Effector memory CD8-positive, alpha-beta T cell (primary cell): Measurements from ENCODE around the gene REPIN1.

Experiments
- ATAC-seq: fragments of 150-1000 bp; cut with Tn5 transposase; replicated peaks from 2 replicates; pipeline ENCODE4 v1.10.0; 2021; ENCODE audit warnings: mild to moderate bottlenecking, moderate library complexity
- DNase-seq, 3 experiments: peaks; one replicate each; pipeline ENCODE4 v3.0.0; 2021
- H3K27ac Mint-ChIP-seq, 2 donors: one replicate each; pipeline ENCODE4 v1.8.0; 2022; ENCODE audit warnings: mild to moderate bottlenecking in 2 of 2, mixed read lengths in 2 of 2, moderate library complexity in 2 of 2
- H3K27me3 Mint-ChIP-seq, 2 donors: one replicate each; pipeline ENCODE4 v1.8.0; 2022; ENCODE audit warnings: mixed read lengths in 2 of 2
- H3K36me3 Mint-ChIP-seq: one replicate; pipeline ENCODE4 v1.8.0; 2022; ENCODE audit warnings: mild to moderate bottlenecking, moderate library complexity, mixed read lengths; ENCODE audit not compliant: insufficient read depth
- H3K4me1 Mint-ChIP-seq, 2 donors: one replicate each; pipeline ENCODE4 v1.8.0; 2022; ENCODE audit warnings: low read depth in 2 of 2, mixed read lengths in 2 of 2
- H3K4me3 Mint-ChIP-seq, 2 donors: one replicate each; pipeline ENCODE4 v1.8.0; 2022; ENCODE audit warnings: mild to moderate bottlenecking in 2 of 2, mixed read lengths in 2 of 2, moderate library complexity in 2 of 2
- H3K9me3 Mint-ChIP-seq, 2 donors: one replicate each; pipeline ENCODE4 v1.8.0; 2022; ENCODE audit warnings: mixed read lengths in 2 of 2

Gene REPIN1

DNA sequence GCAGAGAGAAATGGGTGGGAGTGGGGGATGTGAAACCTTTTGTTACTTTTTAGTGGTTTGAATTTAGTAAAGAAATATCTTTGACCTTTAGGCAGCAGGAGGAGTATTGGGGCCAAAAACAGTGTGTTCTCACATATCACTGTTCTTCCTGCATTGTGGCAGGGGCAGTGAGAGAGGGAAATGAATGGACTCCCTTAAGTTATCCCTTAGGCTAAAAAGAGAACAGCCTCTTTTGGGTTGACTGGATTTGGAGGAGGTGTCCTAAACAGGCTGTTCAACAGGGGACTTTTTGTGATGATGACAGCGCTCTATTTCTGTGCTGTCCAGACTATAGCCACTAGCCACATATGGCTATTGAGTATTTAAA is 32.8 kb downstream of the REPIN1 start:
- DNase-seq (no peak), ATAC-seq (no peak)
- Mint-ChIP-seq H3K27ac (peak overlapping the region in 1 of 2 donors; percentile 51), H3K36me3 (peaks cover 16% of the 10 kb centered on the region), H3K27me3 (no peaks in the 10 kb centered on the region), H3K4me3 (no peak overlapping the region), H3K9me3 (no peaks in the 10 kb centered on the region), H3K4me1 (peaks cover 20 to 21% of the 10 kb centered on the region in 2 donors)

DNA sequence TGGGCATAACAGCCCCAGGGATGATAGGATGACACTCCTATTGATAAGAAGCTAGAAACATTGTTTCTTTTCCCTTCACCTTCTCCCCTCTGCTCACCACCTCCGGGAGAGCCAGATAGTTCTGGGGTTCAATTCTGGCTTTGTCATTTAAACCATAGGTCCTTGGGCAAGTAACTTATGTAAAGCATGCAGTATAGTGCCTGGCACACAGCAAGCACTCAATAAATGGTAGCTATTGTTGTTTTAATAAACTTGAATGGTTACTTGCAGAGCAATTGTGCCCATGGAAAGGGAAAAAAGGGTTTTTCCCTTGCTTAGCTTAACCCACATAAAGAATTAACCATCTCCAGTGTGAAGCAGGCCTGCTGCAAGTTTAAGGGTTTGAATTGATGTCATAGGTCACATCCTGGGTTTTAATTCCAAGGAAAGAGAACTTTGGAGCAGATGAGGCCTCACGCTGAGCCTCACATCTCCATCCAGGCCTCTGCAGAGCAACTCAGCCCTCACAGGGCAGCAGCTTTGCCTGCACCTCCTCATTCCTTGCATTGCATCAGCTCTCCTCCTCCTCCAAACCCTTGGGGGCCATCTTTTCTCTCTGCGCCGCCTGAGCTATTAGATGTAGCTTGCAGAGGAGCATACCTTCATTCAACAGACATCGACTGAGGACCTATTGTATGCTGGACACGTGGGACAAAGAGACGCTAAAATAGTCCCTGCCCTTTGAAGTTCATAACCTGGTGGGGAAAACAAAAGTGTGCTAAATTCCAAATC is 33.4 kb downstream of the REPIN1 start:
- H3K4me1 Mint-ChIP-seq = peaks cover 24 to 26% of the 10 kb centered on the region in 2 donors
- H3K4me3 Mint-ChIP-seq = peak overlapping the region in 1 of 2 donors; percentile 38
- peak overlapping the region in 1 of 2 donors; percentile 67 for H3K27ac Mint-ChIP-seq
- DNase-seq = no peak
- no peaks in the 10 kb centered on the region for H3K27me3 Mint-ChIP-seq
- H3K36me3 Mint-ChIP-seq = peaks cover 16% of the 10 kb centered on the region
- H3K9me3 Mint-ChIP-seq = no peaks in the 10 kb centered on the region
- ATAC-seq = no peak

DNA sequence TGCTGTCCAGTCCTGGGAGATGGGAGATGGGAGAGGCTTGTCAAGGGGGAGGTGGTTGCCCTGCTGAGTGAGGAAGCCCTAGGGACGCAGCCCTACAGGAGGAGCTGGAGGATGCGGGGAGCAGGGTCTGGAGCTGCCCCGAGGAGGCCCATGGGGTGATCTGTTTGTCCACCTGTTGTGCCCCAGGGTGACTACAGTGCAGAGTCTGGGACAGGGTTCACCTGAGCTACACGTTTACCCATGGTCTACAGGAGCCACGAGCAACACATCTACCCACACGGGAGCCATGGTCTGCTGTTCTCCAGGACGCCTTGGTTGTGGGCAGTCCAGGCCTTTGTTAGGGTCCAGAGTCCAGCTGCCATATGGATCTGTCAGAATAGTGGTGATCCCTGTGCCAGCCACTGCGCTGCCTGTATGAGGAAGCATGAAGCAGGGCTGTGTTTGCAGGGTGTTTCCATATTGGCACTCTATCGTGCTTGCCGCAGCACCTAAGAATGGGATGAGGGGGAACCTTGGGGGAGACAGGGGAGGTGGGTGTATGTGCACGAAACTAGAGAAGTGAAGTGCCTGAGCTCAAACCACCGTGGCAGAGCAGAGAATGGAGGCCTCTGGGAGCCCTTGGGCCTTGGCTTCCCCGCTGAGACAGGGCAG is 34.2 kb downstream of the REPIN1 start:
- ATAC-seq (no peak), DNase-seq (no peak)
- Mint-ChIP-seq H3K36me3 (peaks cover 16% of the 10 kb centered on the region), H3K9me3 (no peaks in the 10 kb centered on the region), H3K4me1 (peaks cover 25 to 28% of the 10 kb centered on the region in 2 donors), H3K27me3 (no peaks in the 10 kb centered on the region), H3K4me3 (peak overlapping the region in 1 of 2 donors; percentile 38), H3K27ac (peak overlapping the region in 1 of 2 donors; percentile 67)

DNA sequence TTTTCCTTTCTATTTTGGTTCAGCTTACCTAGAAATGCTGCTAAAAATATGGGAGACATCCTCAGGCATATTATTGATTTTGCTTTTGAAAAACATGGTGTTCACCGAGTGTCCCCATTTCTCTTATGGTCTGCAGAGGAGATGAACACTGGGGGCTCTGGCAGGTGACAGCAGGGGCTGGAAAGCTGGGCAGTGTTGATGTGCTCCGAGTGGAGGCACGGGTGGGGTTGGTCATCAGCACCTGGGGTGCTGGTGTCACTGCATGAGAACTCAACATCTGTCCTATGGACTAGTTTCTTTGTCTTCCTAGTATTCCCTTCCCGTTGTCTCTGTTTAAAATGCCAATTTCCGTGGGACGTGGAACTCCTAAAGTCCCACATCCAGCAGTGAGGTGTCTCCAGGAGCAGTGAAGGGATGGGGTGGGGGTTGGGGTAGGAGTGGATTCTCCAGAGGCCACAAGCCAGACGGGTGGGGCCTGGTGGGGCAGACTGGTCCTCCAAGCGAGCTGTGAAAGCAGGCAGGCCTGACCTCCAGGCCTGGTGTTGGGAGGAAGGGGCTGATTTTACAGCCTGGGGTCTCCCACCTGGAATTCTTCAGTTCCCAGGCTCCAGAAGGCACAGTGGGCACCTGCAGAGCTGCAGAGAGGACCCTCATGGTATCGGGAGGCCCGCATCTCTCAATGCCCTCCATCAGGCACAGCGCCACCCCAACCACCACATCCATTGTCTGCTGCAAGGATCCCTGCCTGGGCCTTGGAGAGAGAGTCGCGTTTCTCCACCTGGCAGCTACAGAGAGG is 35.0 kb downstream of the REPIN1 start:
- peaks cover 26 to 30% of the 10 kb centered on the region in 2 donors for H3K4me1 Mint-ChIP-seq
- H3K27ac Mint-ChIP-seq = peak overlapping the region; percentile 80
- H3K9me3 Mint-ChIP-seq = no peaks in the 10 kb centered on the region
- DNase-seq = no peak
- H3K4me3 Mint-ChIP-seq = peak overlapping the region; percentile 92 to 96
- no peaks in the 10 kb centered on the region for H3K27me3 Mint-ChIP-seq
- H3K36me3 Mint-ChIP-seq = peaks cover 22% of the 10 kb centered on the region
- no peak for ATAC-seq

GRCh38 chr7:150404172-150404804 is 35.7 kb downstream of the REPIN1 start:
- H3K27ac Mint-ChIP-seq = peak overlapping the region; percentile 80
- H3K4me1 Mint-ChIP-seq = peaks cover 32 to 34% of the 10 kb centered on the region in 2 donors
- no peaks in the 10 kb centered on the region for H3K27me3 Mint-ChIP-seq
- peak overlapping the region; percentile 92 to 96 for H3K4me3 Mint-ChIP-seq
- DNase-seq (peak in 1 of 3 experiments; percentile 7), ATAC-seq (no peak)
- no peaks in the 10 kb centered on the region for H3K9me3 Mint-ChIP-seq
- H3K36me3 Mint-ChIP-seq = peaks cover 26% of the 10 kb centered on the region

DNA sequence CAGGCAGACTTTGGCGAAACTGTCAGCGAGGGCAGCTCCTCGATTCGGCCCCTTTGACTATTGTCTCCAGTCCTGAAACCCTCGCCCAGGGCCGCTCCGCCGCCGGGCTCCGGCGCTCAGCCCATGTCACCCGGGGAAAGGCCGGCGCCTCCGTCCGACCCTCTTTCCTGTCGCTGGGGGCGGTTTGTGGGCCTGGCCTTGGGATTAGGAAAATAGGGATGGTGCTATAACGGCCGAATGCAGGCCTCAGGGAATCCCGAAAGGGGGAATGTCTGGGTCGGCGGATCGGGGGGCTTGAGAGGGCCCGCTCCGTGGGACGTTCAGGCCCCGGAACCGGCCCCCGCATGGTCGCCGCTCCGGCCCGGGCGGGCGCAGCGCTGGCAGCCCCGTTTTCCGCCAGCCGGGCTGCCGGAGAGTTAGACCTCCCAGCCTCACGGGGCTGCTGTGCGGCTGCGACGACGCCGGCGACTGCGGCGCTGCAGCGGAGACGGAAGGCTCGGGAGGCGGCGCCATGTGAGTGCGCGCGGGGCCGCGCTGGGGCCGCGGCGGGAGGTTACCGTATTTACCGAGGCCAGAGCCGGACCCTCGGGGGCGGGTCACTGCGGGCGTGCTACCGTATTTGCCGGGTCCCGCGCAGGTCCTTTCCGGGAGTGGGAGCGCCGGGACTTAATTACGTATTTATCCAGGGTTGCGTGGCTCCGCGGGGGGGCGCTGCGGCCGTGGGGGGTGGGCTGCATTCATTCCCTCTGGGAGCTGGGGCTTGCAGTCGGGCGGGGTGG is 36.4 kb downstream of the REPIN1 start:
- Mint-ChIP-seq H3K9me3 (no peaks in the 10 kb centered on the region), H3K4me1 (peaks cover 32 to 34% of the 10 kb centered on the region in 2 donors), H3K4me3 (peak overlapping the region; percentile 92 to 96), H3K36me3 (peaks cover 30% of the 10 kb centered on the region), H3K27ac (peak overlapping the region; percentile 80), H3K27me3 (no peaks in the 10 kb centered on the region)
- ATAC-seq (peak; percentile 89), DNase-seq (peak; percentile 69 to 75 (median 71))

- ATAC-seq (peak; percentile 30), DNase-seq (peak; percentile 25 to 42 (median 38))
- H3K27me3 Mint-ChIP-seq = no peaks in the 10 kb centered on the region
- peak overlapping the region; percentile 92 to 96 for H3K4me3 Mint-ChIP-seq
- H3K4me1 Mint-ChIP-seq = peaks cover 32 to 34% of the 10 kb centered on the region in 2 donors
- H3K27ac Mint-ChIP-seq = peak overlapping the region; percentile 80
- no peaks in the 10 kb centered on the region for H3K9me3 Mint-ChIP-seq
- peaks cover 30% of the 10 kb centered on the region for H3K36me3 Mint-ChIP-seq
Measured at GRCh38 chr7:150405584-150406311, 37.1 kb downstream of the REPIN1 start.

DNA sequence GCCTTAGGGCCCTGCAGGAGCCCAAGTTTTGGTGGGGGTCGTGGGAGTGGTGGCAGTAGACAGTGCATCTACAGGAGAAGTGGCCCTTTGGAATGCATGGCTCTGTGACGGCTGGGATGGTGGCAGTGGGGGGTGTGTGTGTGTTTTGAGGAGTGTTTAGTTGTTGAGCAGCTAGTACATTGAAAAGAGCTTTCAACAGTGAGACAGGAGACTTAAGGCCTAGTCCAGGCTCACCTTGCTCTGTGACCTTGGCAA is 37.6 kb downstream of the REPIN1 start:
- ATAC-seq = no peak
- Mint-ChIP-seq H3K4me1 (peaks cover 32 to 34% of the 10 kb centered on the region in 2 donors), H3K9me3 (no peaks in the 10 kb centered on the region), H3K4me3 (peak overlapping the region; percentile 92 to 96), H3K27ac (peak overlapping the region; percentile 80), H3K36me3 (peaks cover 34% of the 10 kb centered on the region), H3K27me3 (no peaks in the 10 kb centered on the region)
- DNase-seq = peak in 1 of 3 experiments; percentile 11

DNA sequence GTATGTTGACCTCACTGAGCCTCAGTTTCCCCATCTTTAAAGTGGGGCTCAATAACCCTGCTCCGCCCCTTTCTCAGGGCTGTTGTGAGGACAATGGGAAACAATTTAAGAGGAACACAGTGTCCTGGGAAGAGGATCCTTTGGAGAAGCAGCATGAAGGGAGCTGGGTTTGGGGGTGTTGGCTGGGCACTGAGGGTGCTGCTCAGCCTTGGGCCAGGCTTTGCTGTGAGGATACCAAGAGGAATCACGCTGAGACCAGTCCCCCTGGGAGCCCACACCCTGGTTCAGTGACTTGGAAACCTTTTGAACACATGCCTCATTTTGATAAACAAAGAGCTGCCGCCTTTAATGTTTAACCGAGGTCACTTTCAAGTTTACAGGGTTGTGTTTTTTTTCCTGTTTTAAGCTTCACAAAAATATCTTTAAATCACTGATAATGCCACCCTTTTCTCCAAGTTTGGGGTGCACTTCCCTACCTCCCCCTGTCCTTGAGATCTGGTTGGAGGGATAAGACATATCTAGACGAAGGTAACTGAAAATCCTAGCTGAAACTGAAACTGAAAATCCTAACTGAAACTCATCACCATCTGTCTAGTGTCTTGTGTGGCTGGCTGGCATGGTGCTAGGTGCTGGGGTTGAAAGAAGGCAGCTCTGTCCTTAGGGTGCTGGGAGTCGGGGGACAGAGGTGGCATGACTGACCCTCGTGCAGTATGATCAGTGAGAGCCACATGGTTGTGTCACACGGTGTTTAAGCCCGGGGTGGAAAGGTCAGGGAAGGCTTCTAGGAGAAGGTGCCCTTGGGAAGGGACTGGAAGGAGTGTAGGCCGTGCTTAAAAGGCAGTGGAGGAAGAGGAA is 38.2 kb downstream of the REPIN1 start:
- peak in 1 of 3 experiments; percentile 25 for DNase-seq
- no peaks in the 10 kb centered on the region for H3K27me3 Mint-ChIP-seq

GRCh38 chr7:150407588-150408392 is 39.2 kb downstream of the REPIN1 start:
- Mint-ChIP-seq H3K36me3 (peaks cover 38% of the 10 kb centered on the region), H3K4me3 (no peak overlapping the region), H3K27me3 (no peaks in the 10 kb centered on the region), H3K4me1 (peaks cover 31 to 35% of the 10 kb centered on the region in 2 donors), H3K9me3 (no peaks in the 10 kb centered on the region), H3K27ac (peak overlapping the region; percentile 87 to 94)
- DNase-seq (no peak), ATAC-seq (no peak)

More for the DNA sequence above, 38.2 kb downstream of the REPIN1 start:
- H3K36me3 Mint-ChIP-seq = peaks cover 36% of the 10 kb centered on the region
- peak overlapping the region; percentile 92 to 96 for H3K4me3 Mint-ChIP-seq
- H3K4me1 Mint-ChIP-seq = peaks cover 33 to 34% of the 10 kb centered on the region in 2 donors
- no peaks in the 10 kb centered on the region for H3K9me3 Mint-ChIP-seq
- peak overlapping the region; percentile 80 for H3K27ac Mint-ChIP-seq
- ATAC-seq = peak; percentile 29
